ENCODE data around the gene DPP4.

DNA sequence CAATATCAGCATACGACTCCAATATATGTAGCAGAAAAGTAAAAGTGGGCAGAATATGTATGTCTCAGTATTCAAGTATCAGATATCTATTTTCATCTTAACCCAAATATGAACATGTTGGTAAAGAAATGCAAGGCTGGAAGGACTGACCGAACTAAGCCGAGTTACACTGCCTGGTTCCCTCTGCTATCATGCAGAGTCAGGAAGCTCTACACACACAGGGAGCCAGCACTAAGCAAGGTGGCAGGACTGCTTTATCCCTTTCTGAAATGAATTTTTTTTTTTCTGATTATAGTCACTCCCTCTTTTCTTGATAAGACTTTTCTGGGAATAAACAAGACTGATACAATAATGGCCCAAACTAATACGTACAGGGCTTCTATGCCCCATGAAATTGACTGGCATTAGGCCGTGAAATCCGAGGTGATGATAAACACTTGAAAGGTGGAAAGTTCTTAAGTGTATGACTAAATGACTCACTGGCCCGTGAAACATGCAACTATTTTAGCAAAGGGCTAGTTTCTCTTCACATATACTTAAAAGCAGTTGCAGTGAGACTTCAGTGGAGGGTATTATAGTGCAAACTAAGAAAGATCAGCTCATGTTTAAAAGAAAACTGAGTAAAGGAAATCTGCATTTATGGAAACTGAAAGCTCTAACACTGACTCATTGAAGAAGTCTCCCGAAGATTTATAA lies 14.9 kb downstream of the DPP4 start:
- TF ChIP-seq, protein P1, sequence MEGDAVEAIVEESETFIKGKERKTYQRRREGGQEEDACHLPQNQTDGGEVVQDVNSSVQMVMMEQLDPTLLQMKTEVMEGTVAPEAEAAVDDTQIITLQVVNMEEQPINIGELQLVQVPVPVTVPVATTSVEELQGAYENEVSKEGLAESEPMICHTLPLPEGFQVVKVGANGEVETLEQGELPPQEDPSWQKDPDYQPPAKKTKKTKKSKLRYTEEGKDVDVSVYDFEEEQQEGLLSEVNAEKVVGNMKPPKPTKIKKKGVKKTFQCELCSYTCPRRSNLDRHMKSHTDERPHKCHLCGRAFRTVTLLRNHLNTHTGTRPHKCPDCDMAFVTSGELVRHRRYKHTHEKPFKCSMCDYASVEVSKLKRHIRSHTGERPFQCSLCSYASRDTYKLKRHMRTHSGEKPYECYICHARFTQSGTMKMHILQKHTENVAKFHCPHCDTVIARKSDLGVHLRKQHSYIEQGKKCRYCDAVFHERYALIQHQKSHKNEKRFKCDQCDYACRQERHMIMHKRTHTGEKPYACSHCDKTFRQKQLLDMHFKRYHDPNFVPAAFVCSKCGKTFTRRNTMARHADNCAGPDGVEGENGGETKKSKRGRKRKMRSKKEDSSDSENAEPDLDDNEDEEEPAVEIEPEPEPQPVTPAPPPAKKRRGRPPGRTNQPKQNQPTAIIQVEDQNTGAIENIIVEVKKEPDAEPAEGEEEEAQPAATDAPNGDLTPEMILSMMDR (optimal IDR thresholded peaks at IDR 0.05 in 1 of 3, IDR thresholded peaks at IDR 0.05 in 1 of 3, conservative IDR thresholded peaks at IDR 0.05 in 1 of 3; ENCODE audit: extremely low read depth in 1 of 3, insufficient read depth in 2 of 3, low read length in 3 of 3): no peak
- TF ChIP-seq EZH2 (IDR thresholded peaks at IDR 0.05; ENCODE audit: low read length): no peak

All from keratinocyte (primary cell).